HL-60 (cell line): ENCODE results near the gene ADCYAP1R1.

Experiments
- DNase-seq, 2 experiments: peaks; one replicate each; pipeline ENCODE4 v3.0.0-alpha.2; 2010 to 2020; ENCODE audit warnings: low read depth in 1 of 2, low spot score in 1 of 2
- H3K27ac ChIP-seq: fragments of 250-450 bp; sonication (Bioruptor Pico); replicated peaks from 2 replicates; pipeline ENCODE4 v1.5.1; 2020; ENCODE audit warnings: mild to moderate bottlenecking, moderate library complexity
- H3K27me3 ChIP-seq: fragments of 250-450 bp; sonication (Bioruptor Pico); 2 replicates; pipeline ENCODE4 v1.5.1; 2021; ENCODE audit warnings: mild to moderate bottlenecking, moderate library complexity; ENCODE audit not compliant: insufficient read depth, poor library complexity, severe bottlenecking
- H3K4me3 ChIP-seq: replicated peaks from 2 replicates; pipeline ENCODE4 v1.5.1; 2011; ENCODE audit warnings: mild to moderate bottlenecking, control low read depth, low read length; ENCODE audit not compliant: insufficient read depth
- GABPA ChIP-seq: IDR thresholded peaks from 2 replicates; pipeline ENCODE4 v1.6.1; 2012; ENCODE audit warnings: low read depth
- POLR2AphosphoS5 ChIP-seq: IDR thresholded peaks from 2 replicates; pipeline ENCODE4 v1.6.1; 2012; ENCODE audit warnings: low read depth
- SPI1 ChIP-seq: IDR thresholded peaks from 2 replicates; pipeline ENCODE4 v1.6.1; 2012; ENCODE audit warnings: low read depth, mild to moderate bottlenecking, borderline replicate concordance
- TF ChIP-seq, protein P1 (sequence below): IDR thresholded peaks from one replicate; pipeline ENCODE4 v1.5.1; 2011; ENCODE audit warnings: low read length, control low read depth, inconsistent platforms; ENCODE audit not compliant: insufficient read depth
- TF ChIP-seq, protein P2 (sequence below): IDR thresholded peaks from 2 replicates; pipeline ENCODE4 v1.6.1; 2012; ENCODE audit warnings: low read depth; ENCODE audit not compliant: insufficient replicate concordance

The ADCYAP1R1 gene

DNA sequence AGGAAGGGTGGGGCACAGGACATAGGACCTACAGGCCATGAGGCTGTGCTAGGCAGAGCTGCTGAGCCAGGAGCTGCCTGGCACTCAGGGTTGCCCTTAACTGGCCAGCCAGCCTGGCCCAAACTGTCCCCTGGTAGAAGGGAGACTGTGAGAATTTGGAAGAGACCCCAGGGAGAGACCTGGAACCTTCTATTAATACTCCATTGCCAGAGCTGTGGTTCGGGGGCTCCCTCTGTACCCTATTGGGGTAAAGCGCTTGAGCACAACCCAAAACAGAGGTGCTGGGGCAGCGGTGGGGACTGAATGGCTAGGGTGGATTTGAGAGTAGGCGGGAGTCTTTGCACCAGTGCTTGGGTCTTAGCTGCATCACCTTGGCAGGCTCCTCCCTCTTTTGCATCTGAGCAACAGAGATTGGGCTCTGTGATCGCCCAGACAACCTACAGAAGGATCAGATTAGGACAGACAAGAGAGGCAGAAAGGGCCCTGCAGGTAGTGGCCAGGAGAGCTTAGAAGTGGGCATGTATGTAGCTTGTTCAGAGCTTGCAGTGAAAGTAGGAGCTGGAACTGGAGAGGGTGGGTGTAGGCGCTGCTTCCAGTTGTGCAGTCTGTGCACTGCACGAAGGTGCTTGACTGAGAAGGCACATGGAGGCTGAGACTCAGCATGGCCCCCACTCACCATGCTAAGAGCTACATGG lies 53.3 kb downstream of the ADCYAP1R1 start:
- no peaks in the 10 kb centered on the region for H3K27me3 ChIP-seq
- no peak for DNase-seq
- TF ChIP-seq POLR2AphosphoS5: no peak
- no peak for TF ChIP-seq GABPA
- TF ChIP-seq SPI1: no peak
- TF ChIP-seq, protein P1, sequence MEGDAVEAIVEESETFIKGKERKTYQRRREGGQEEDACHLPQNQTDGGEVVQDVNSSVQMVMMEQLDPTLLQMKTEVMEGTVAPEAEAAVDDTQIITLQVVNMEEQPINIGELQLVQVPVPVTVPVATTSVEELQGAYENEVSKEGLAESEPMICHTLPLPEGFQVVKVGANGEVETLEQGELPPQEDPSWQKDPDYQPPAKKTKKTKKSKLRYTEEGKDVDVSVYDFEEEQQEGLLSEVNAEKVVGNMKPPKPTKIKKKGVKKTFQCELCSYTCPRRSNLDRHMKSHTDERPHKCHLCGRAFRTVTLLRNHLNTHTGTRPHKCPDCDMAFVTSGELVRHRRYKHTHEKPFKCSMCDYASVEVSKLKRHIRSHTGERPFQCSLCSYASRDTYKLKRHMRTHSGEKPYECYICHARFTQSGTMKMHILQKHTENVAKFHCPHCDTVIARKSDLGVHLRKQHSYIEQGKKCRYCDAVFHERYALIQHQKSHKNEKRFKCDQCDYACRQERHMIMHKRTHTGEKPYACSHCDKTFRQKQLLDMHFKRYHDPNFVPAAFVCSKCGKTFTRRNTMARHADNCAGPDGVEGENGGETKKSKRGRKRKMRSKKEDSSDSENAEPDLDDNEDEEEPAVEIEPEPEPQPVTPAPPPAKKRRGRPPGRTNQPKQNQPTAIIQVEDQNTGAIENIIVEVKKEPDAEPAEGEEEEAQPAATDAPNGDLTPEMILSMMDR: no peak
- TF ChIP-seq, protein P2, sequence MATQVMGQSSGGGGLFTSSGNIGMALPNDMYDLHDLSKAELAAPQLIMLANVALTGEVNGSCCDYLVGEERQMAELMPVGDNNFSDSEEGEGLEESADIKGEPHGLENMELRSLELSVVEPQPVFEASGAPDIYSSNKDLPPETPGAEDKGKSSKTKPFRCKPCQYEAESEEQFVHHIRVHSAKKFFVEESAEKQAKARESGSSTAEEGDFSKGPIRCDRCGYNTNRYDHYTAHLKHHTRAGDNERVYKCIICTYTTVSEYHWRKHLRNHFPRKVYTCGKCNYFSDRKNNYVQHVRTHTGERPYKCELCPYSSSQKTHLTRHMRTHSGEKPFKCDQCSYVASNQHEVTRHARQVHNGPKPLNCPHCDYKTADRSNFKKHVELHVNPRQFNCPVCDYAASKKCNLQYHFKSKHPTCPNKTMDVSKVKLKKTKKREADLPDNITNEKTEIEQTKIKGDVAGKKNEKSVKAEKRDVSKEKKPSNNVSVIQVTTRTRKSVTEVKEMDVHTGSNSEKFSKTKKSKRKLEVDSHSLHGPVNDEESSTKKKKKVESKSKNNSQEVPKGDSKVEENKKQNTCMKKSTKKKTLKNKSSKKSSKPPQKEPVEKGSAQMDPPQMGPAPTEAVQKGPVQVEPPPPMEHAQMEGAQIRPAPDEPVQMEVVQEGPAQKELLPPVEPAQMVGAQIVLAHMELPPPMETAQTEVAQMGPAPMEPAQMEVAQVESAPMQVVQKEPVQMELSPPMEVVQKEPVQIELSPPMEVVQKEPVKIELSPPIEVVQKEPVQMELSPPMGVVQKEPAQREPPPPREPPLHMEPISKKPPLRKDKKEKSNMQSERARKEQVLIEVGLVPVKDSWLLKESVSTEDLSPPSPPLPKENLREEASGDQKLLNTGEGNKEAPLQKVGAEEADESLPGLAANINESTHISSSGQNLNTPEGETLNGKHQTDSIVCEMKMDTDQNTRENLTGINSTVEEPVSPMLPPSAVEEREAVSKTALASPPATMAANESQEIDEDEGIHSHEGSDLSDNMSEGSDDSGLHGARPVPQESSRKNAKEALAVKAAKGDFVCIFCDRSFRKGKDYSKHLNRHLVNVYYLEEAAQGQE: no peak

DNA sequence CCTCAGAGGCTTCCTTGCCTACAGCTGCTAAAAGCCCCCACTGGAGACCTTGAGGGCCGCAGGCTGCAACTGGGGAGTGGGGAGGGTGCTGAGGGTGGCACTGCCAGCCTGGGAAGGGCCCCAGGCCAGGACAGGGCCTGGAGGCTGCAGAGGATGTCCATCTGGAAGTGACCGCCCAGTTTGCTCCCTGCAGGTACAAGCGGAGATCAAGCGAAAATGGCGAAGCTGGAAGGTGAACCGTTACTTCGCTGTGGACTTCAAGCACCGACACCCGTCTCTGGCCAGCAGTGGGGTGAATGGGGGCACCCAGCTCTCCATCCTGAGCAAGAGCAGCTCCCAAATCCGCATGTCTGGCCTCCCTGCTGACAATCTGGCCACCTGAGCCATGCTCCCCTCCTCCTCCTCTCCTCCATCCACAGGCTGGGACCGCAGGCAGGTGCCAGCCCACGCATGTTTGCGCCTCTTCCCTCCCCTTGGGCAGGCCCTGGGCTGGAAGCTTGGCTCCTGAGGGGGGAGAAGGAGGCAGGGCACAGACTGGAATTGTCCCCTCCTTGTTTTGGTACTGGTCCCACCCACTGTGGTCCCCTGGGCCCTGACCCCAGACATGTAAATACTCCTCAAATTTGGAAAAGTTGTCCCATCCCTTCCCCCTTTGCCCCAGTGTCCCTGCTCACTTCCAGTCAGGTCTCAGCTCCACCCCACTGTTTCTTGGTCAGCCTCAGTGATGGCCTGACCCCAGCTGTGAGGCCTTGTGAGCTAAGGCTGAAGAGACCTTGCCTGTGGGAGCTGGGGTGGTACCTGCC lies 54.4 kb downstream of the ADCYAP1R1 start:
- TF ChIP-seq, protein P1: no peak
- no peak for TF ChIP-seq GABPA
- TF ChIP-seq SPI1: no peak
- TF ChIP-seq POLR2AphosphoS5: no peak
- TF ChIP-seq, protein P2: no peak
- no peak overlapping the region for H3K4me3 ChIP-seq
- H3K27me3 ChIP-seq: no peaks in the 10 kb centered on the region
- no peak overlapping the region for H3K27ac ChIP-seq
- DNase-seq: no peak

More for the DNA sequence above, 53.3 kb downstream of the ADCYAP1R1 start:
- Histone ChIP-seq H3K27ac (no peak overlapping the region), H3K4me3 (no peak overlapping the region)

DNA sequence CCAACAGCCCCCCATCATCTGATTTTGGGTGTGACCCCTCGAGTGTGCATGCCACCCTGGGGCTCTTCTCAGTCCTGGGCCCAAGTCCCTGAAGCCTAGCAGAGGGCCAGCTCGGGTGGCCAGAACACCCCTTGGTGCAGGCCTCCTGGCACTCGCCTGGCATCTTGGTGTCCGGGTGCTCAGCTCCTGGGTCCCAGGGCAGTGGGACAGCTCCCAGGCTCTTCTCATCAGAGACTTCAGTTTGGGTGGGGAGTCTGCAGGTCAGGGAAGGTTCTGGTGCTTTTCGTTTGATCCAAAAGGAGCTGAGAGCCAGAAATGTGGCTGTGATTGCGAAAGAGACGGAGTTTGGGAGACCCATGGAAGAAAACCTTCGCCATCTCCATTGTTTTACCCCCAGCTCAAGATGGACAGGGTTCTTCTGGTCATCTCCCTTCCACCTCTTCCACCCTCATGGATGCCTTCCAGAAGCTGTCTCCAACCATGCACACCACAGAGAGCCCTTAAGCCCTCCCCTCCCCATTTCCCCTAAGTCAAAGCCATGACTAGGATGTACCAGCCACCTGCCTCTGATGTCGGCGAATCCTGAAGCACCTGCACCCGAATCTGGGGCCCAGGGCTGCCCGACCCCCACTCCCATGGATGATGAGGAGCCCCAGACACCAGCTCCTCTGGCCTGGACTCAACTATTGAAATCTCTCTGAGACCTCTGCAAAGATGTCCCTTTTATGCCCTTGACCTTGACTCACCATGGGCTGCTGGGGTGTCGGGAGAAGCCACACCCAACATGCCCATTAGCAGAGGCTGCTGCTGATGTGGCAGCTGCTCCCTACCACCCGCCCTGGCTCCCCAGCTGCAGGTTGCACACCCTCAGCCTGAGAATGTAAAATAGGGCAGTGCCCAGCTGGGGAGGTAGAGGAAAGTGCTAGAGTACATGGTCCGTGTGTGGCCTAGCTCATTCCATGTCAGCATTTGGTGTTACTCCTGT lies 55.3 kb downstream of the ADCYAP1R1 start:
- TF ChIP-seq POLR2AphosphoS5: no peak
- TF ChIP-seq GABPA: no peak
- TF ChIP-seq, protein P1: no peak
- TF ChIP-seq, protein P2: no peak
- no peak for TF ChIP-seq SPI1
- Histone ChIP-seq H3K27ac (no peak overlapping the region), H3K4me3 (no peak overlapping the region), H3K27me3 (no peaks in the 10 kb centered on the region)
- DNase-seq: no peak
